Stimulated activated CD4-positive, alpha-beta T cell treated with anti-CD3 and anti-CD28 coated beads, Interleukin-12 subunit alpha, Interleukin-12 subunit beta, amount 100 ng/mL, for 4 hours (primary cell): Measurements from ENCODE around the gene STPG3.
A peak's percentile ranks its signal among the peaks of the same experiment; 100 is the strongest.

Experiments
- DNase-seq: peaks from one replicate; pipeline ENCODE4 v3.0.0-alpha.2; 2020

Gene STPG3

DNA sequence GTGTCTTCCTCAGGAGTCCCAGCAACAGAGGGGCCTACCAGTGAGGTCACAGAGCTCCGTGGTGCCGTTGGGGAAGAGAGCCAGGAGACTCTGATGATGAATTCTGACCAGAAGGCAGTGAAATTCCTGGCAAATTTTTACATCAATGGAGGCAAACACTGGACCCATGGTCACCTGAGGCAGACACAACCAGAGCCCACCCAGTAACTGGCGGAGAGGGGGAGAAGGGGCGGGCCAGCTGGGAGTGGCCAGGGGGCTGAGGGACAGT lies at the start of gene STPG3:
STPG3 (plus strand) TSS at position 93 of the 268 bp plus-strand sequence; CDS start at position 94, 1 bp downstream.
- no peak for DNase-seq

DNA sequence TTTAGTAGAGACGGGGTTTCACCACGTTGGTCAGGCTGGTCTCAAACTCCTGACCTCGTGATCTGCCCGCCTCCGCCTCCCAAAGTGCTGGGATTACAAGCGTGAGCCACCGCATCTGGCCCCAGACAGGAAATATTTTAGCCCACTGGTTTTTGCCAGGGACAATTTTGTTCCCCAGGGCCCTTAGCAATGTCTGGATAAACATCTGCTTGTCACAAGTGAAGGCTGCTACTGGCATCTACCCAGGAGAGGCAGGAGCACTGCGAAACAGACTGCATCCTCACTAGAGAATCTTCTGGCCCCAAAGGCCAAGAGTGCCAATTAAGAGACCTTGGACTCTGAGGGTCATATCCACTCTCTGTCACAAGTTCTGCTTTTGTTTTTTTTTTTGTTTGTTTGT lies 48.1 kb upstream of the STPG3 start:
- DNase-seq: no peak

DNA sequence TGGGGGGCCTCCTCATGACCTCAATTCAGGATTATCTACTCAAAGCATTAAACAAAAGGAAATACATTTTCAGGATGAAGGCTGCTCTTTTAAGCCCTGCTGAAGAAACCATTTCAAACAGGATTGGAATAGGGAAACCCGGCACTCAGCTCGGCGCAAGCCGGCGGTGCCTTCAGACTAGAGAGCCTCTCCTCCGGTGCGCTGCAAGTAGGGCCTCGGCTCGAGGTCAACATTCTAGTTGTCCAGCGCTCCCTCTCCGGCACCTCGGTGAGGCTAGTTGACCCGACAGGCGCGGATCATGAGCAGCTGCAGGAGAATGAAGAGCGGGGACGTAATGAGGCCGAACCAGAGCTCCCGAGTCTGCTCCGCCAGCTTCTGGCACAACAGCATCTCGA lies 46.4 kb upstream of the STPG3 start:
- no peak for DNase-seq

DNA sequence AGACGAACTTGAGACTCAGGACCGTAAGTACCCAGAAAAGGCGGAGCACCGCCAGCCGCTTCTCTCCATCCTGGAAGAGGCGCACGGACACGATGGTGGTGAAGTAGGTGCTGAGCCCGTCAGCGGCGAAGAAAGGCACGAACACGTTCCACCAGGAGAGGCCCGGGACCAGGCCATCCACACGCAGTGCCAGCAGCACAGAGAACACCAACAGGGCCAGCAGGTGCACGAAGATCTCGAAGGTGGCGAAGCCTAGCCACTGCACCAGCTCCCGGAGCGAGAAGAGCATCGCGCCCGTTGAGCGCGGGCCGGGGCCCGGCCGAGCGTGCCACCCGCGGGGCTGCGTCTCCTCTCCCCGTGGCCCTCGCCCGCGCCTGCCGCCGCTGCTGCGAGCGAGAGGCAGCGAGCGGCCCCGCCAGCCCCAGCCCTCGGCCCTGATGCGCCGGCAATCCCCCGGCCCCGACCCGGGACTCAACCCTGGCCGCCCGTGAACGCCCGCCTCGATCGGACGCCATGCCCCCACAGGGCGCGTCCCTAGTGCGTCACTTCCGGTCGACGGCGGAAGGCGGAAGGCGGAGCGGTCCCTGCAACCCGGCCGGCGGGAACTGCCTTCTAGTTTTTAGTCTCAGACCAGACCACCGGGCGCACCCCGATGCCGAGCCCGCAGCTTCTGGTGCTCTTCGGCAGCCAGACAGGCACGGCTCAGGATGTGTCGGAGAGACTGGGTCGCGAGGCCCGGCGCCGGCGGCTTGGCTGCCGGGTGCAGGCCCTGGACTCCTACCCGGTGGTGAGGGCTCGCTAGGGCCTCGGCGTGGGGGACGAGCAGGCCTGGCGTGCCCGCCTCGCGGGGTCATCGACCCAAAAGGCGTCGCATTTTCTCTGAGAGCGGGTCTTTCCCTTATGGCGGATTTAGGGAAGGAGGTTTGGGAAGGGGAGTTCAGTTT lies 45.7 kb upstream of the STPG3 start, which contains the start of the genes NDOR1 and TMEM203:
NDOR1 (plus strand) TSS at position 575 of the 944 bp plus-strand sequence; CDS start at position 653, 78 bp downstream.
TMEM203 (minus strand) TSS at position 523 of the 944 bp plus-strand sequence; CDS start at position 289, 234 bp downstream.
- peak; percentile 94 for DNase-seq

DNA sequence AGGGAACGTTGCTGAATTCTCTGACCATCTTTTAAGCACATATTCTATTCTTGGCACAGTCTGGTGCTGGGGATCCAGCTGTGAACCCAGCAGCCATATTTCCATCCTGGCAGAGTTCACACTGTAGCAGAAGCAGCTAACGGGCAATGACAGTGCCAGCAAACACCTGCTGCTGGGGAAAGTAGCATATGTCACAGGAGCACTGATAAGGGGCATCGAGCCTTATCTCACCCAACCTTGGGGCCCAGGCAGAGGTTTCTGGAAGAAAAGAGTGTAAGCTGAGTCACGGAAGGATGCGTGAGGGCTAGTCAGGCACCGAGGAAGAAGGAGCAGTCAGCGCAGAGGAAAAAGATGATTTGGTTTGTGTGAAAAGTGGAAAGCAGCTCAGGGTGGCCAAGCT lies 44.5 kb upstream of the STPG3 start:
- no peak for DNase-seq

DNA sequence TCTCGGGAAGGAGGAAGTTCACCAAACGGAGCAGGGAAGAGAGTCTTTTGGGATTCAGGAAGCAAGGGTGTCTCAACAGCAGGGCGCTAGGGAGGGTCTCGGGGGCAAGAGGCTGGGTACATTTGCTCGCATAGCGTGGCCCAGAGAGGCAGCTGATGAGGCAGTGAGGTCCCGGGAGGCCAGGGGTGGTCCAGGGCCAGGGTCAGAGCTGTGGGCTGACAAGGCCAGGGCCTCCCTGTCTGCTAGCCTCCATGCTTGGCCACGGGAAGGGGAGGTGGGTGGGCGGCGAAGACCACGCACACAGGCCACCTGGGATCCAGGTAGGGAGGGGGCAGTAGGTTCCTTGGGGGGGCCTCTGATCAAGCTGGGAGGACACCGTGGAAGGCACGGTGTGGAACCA lies 39.6 kb upstream of the STPG3 start:
- DNase-seq: no peak

DNA sequence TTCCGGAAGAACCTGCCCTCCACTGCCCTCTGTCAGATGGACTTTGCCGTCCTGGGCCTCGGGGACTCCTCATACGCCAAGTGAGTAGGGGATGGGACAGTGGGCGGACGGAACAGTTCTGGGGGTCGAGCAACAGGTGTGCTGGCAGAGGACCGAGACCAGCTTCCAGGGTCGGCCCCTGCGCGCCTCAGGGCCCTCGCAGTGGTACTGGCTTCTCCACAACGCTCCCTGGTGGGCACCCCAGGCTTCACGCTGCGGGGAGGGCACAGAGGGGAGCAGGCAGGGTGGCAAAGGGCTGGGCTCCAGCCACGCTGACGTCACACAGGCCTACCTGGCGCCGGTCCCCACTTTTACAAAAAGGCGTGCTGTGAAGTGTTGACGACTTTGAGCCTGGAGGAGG lies 38.6 kb upstream of the STPG3 start:
- DNase-seq: no peak

DNA sequence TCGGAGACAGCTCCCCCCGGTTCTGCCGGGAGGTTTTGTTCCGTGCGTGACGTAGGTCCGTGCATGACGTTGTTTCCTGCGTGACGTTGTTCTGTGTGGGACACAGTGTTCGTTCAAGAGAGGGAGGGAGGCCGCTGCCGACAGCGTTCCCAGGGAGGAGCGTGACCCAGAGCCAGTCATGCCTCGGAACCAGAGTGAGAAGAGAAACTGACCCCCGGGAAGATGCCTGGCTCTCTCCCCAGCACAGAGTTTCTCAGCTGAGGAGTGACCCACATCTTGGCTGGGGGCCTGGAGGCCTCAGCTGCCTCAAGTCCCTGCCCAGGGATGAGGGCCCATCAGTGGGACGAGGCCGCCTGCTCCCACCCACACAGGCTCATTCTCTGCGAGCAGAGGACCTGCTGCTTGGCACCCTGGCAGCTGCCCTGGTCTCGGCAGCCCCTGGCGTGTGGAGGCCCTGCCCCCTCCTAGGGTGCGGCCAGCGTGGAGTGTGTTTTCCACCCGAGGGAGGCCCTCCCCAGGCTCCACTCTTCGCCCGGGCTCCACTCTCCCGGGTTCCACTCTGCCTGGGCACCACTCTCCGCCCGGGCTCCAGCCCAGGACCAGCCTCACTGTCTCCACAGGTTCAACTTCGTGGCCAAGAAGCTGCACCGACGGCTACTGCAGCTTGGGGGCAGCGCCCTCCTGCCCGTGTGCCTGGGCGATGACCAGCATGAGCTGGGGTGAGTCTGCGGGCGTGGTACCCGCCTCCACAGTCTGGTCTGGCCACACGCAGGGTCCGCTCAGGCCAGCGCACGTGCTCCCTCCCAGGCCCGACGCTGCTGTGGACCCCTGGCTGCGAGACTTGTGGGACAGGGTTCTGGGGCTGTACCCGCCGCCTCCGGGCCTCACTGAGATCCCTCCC lies 37.7 kb upstream of the STPG3 start:
- DNase-seq: no peak

DNA sequence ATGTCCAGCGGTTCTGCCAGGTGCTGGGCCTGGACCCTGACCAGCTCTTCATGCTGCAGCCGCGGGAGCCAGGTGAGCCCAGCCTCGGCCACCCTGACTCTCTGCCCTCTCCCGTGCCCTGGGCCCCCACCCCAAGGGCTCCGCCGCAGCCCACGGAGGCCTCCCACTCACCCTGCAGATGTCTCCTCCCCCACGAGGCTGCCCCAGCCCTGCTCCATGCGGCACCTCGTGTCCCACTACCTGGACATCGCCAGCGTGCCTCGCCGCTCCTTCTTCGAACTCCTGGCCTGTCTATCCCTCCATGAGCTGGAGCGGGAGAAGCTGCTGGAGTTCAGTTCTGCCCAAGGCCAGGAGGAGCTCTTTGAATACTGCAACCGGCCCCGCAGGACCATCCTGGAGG lies 36.5 kb upstream of the STPG3 start:
- DNase-seq: no peak

DNA sequence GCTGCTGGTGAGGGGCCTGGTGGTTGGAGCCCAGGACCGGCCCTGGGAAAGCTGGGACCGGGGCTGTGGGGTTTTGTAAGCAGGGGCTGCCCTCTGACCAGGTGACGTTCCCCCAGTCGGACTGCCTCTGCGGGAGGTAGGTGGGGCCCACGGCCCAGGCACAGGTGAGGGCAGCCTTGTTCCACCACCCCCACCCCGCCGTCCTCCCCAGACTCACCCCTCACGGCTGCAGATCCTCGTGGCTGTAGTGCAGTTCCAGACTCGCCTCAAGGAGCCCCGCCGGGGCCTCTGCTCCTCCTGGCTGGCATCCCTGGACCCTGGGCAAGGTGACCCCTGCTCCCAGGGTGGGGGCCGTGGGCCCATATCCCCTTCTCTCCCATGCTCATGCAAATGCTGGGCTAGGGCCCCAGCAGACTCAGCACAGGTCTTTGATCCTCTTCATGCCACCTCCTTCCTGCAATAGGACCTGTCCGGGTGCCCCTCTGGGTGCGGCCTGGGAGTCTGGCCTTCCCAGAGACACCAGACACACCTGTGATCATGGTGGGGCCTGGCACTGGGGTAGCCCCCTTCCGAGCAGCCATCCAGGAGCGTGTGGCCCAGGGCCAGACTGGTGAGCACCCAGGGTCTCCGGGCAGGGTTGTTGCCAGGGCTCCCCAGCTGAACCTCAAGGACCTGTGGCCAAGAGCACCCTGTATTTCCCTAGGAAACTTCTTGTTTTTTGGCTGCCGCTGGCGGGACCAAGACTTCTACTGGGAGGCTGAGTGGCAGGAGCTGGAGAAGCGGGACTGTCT lies 35.7 kb upstream of the STPG3 start:
- DNase-seq: no peak

DNA sequence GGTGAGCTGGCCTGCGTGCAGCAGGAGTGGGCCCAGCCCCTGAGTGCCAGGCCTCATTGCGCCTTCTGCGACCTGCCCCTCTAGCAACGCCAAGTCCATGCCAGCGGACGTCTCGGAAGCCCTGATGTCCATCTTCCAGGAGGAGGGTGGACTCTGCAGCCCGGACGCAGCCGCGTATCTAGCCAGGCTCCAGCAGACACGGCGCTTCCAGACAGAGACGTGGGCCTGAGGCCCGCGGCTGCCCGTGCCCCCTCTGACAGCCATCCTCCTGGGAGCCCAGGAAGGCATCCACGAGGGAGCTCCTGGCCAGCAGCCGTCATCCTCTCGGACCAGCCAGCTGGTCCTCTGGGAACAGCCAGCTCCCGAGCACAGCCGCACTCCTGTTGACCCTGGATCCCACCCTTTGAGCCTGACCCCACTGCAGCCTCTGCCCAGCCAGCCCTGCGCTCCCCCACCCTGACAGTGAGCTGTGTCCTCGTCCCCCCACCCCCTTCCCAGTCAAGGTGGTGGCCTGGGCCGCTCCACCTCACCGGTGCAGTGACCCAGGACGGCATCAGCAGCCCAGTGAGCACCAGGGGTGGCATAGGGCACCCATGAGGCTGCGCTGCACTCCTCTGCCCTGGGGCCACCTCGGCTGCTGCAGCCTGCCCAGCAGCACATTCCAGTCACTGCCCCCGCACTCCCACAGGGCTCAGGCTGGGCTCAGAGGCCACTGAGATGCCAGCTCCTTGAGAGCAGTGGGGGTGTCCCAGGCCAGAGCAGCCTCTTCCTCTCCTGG lies 34.7 kb upstream of the STPG3 start:
- no peak for DNase-seq

DNA sequence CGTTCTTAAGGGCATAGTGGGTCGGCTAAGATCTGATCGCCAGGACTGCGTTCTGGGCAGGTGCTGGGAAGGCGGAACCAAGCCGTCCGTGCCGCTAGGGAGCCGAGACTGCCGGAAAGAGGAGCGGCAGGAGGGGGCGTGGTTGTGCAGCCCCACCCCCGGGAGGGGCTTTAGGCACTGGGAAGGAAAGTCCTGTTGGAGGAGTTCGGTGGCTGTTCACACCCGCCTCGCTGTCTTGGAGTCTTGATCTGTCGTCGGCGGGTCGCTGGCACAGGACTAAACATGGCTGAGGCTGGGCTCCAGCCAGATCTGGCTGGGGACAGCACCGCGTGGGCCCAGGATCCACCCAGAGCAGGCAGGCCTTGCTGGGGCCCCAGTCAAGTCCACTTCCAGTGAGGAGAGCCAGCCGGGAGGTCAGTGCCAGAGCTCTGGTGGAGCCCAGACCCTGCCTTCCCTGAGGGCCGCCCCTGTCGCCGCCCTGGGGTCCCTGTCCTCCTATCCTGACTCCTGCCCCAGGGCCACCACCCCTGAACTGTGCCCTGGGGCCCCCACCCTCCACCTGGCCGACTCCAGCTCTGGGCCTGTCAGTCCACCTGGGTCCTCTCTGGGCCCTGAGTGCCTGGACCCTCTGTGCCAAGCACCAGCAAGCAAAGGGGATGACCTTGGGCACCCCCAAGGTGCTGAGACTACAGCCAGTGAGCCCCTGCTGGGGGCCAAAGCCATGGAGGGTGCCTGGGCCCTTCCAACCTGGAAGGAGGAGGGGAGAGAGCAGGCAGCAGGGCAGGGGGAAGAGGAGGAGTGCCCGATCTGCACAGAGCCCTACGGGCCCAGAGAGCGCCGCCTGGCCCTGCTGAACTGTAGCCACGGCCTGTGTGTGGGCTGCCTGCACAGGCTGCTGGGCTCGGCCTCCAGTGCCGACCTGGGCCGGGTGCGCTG lies 33.5 kb upstream of the STPG3 start:
- no peak for DNase-seq

DNA sequence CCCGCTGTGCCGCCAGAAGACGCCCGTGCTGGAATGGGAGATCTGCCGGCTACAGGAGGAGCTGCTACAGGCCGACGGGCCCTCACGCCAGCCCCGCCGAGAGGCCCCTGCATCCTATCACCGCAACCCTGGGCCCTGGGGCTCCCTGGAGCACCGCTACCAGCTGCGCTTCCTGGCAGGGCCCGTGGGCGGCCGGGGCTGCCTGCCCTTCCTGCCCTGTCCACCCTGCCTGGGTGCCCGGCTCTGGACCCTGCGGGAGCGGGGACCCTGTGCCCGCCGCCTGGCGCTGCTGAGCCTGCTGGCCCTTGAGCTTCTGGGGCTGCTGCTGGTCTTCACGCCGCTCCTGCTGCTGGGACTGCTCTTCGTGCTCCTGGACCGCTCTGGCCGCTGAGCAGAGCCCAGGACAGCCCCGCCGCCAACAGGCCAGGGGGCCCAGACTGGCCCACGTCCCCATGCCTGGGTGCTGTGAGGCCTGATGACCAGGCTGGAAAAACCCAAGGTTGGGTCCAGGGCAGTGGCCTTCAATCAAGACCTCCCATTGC lies 32.8 kb upstream of the STPG3 start:
- DNase-seq: no peak

DNA sequence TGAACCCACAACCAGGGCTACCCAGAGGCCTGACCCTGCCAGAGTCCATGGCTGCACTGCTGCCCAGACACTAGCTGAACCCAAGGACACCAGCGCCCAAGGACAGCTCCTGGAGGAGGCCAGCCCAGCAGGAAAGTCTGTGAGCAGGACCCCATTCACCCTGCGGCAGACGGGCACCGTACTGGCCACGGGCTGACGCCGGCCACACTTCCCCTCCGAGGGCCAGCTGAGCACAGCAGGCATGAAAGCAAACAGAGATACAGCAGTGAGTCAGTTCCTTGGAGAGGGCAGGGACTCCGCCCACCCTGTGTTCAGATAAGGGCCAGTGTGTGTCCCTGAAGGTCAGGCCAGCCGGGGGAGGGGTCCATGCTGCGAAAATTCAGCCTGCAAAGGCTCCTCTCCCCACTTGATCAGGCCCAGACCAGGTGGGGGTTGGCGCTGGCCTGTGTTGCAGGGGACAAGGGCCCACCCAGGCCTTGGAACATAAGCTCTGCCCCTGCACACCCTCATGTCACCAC lies 32.3 kb upstream of the STPG3 start:
- DNase-seq: no peak

DNA sequence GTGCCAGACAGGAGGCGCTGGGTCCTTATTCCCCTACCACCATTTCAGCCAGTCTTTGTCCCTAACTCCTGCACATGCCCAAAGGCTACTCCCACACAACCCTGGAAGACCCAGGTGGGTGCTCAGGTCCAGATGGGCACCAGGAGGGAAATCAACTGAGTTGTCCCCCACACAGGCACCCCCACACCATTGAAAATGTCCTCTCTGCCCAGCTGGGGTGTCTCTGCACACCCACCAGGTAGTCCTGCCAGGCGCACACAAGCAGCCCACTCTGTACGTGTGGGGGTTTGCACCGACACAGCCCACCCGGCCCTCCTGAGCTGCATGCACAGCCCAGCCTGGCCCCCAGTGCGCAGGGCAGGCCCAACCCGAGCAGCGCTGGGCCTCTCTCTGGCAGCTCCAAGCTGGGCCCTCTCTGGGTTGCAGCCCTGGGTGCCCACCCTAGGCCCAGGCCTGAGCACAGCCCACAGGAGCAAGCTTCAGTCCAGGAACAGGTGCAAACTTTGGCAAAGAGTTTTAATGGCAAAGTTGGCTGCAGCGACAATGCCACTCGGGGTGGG lies 31.2 kb upstream of the STPG3 start:
- DNase-seq: no peak

DNA sequence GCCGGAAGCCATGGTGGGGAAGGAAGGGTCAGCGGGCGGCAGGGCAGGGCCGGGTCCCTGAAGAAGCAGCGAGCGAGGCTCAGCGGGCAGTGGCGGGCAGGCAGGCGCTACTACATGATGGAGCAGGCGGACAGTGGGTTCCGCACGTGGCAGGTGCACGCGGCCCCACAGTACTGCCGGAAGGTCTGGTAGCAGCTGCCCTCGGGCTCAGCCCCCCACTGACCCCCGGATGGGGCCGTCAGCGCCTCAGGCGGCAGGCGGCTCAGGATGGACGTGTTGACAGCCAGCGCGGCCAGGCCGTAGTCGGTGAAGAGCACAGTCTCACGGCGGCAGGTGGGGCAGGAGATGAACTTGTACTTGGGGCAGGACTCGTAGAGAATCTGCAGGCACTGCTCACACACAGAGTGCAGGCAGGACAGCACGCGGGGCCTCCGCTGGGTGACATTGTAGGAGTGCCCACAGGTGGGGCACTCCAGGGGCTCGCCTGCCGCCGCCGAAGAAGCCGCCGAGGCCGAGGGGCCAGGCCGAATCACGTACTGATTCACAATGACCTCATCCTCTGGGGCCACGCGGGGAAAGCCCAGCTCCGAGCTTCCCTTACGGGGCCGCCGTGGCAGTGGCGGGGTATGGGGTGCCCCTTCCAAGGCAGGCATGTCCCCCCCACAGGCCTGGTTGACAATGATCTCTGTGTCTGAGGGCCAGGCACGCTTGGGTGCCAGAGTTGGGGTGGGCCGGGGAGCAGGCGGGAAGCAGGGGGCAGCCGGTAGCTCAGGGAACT lies 30.6 kb upstream of the STPG3 start:
- no peak for DNase-seq

DNA sequence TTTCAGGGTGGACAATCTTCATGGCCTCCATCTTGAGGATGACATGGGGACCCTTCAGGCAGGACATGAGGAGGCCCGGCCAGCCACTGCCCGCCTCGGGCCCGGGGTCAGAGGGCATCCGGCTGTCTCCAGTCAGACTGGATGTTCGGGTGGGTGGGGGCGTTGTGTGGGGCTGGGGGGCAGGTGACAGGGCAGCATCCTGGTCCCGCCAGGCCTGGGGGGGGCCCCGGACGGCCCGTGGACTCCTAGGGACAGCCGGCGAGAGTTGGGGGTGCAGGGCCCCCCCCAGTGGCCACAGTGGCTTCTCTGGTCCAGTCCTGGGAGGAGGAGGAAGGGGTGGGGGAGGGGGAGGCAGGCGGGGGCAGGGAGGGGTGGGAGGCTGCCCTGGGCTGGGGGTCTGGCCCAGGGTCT lies 30.0 kb upstream of the STPG3 start:
- no peak for DNase-seq

DNA sequence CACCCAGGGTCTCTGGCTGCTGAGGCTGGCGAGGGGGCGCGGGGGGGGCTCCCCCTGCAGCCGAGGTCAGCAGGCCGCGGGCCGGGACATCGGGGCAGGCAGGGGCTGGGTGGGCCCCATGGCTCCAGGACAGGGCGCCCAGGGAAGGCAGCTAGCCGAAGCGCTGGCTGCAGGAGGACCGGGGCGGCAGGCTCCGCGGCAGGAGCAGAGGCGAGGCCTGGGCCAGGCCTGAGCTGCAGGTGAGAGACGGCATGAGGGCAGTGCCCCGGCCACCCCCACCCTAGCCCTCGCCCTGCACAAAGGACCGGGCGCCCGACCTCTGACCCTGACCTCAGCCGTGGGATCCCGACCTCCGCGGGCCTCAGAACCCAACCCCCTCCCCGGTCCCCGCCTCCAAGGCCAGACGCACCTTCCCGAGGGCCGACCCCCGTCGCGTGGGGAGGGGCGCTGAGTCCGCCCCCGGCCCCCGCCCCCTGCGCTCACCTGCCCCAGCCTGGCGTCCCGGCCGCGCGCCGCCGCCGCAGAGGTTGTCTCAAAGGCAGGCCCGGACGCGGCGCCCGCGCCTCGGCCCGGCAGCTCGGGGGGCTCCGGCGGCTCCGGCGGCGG lies 29.5 kb upstream of the STPG3 start:
- no peak for DNase-seq
